ENCODE data around the gene NPAS3.

DNA sequence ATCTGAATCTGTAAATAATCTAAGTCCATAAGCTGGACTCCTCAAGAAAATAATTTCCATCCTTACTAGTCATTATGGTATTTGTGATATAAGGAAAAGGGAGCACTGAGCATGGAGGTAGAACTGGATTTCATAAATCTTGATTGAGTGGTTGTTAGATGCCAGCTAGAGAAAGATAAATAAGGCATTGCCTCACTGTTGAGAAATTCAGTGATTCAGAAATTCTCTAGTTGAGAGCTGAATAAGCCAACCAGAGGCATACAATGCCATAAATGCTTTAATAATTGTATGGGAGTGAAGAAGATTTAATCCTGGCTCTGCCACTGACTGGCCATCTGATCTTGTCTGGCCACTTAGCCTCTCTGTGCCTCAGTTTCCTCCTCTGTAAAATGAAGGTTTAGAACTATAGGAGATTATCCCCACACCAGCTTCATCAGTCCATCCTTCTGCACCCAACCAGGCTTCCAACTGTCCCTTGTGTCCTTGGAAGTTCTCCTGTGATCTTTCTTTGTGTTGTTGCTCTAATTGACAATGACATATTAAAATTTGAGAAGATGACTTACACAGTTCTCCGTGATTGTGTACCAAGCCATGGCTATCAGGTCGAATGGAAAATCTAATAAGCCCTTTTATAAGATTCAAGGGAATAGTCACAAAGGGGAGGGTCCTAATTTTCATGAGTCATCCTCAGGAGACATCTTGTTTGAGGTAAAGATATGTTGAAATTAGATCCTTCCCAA is 617.9 kb downstream of the NPAS3 start:
- TF ChIP-seq, protein P1, sequence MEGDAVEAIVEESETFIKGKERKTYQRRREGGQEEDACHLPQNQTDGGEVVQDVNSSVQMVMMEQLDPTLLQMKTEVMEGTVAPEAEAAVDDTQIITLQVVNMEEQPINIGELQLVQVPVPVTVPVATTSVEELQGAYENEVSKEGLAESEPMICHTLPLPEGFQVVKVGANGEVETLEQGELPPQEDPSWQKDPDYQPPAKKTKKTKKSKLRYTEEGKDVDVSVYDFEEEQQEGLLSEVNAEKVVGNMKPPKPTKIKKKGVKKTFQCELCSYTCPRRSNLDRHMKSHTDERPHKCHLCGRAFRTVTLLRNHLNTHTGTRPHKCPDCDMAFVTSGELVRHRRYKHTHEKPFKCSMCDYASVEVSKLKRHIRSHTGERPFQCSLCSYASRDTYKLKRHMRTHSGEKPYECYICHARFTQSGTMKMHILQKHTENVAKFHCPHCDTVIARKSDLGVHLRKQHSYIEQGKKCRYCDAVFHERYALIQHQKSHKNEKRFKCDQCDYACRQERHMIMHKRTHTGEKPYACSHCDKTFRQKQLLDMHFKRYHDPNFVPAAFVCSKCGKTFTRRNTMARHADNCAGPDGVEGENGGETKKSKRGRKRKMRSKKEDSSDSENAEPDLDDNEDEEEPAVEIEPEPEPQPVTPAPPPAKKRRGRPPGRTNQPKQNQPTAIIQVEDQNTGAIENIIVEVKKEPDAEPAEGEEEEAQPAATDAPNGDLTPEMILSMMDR (IDR thresholded peaks at IDR 0.05): no peak
- no peak for TF ChIP-seq EZH2 (IDR thresholded peaks at IDR 0.05)
